ENCODE measurements around the gene BCS1L.

The BCS1L gene

DNA sequence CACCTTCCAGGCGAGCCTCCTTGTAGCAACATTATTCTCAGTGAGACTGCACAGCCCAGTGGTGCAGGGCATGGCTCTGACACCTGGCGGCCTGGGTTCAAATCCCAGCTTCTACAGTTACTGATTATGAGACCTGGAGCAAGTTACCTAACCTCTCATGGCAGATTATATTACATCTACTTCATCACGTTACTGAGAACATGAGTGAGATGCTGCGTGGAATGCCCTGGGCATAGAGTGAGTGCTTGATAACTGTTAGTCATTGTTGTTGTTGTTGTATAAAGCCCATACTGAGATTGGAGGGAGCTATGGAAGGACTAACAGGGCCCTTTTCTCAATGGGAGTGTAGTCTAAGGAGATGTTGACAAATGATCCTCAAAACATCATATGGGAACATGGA, 33.1 kb upstream of the BCS1L start:
- TF ChIP-seq CTCF (IDR thresholded peaks at IDR 0.05; ENCODE audit: low read depth, low read length, missing control alignments): no peak
- DNase-seq (ENCODE audit: extremely low read depth, low read depth): no peak

GRCh38 chr2:218627939-218628338, 31.5 kb upstream of the BCS1L start:
- no peak for TF ChIP-seq CTCF (IDR thresholded peaks at IDR 0.05; ENCODE audit: low read depth, low read length, missing control alignments)
- no peak overlapping the region for H3K4me3 ChIP-seq (replicated peaks; ENCODE audit: low read depth, low read length)
- DNase-seq (ENCODE audit: extremely low read depth, low read depth): no peak

More for the DNA sequence above, 33.1 kb upstream of the BCS1L start:
- no peak overlapping the region for H3K4me3 ChIP-seq (replicated peaks; ENCODE audit: low read depth, low read length)

- no peak for TF ChIP-seq CTCF (IDR thresholded peaks at IDR 0.05; ENCODE audit: low read depth, low read length, missing control alignments)
- no peak for DNase-seq (ENCODE audit: extremely low read depth, low read depth)
- H3K4me3 ChIP-seq (replicated peaks; ENCODE audit: low read depth, low read length): no peak overlapping the region
These were observed 27.6 kb upstream of the BCS1L start for GRCh38 chr2:218631837-218632236.

DNA sequence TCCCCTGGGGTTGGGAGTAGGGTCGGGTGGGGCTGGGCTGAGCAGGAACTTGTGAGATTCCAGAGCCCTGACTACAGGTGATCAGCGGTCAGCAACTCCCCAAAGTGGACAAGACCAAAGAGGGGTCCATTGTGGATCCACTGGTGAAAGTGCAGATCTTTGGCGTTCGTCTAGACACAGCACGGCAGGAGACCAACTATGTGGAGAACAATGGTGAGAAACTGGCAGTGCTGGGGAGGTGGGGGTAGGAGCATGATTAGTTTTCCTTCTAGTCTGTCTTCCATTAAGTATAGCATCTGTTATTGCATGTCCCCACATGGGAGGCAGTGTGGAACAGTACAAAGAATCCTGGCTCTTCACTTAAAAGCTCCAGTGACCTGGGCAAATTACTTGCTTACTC, 23.8 kb upstream of the BCS1L start:
- H3K4me3 ChIP-seq (replicated peaks; ENCODE audit: low read depth, low read length): no peak overlapping the region
- no peak for DNase-seq (ENCODE audit: extremely low read depth, low read depth)
- TF ChIP-seq CTCF (IDR thresholded peaks at IDR 0.05; ENCODE audit: low read depth, low read length, missing control alignments): no peak

- no peak for TF ChIP-seq CTCF (IDR thresholded peaks at IDR 0.05; ENCODE audit: low read depth, low read length, missing control alignments)
- DNase-seq (ENCODE audit: extremely low read depth, low read depth): no peak
- no peak overlapping the region for H3K4me3 ChIP-seq (replicated peaks; ENCODE audit: low read depth, low read length)
These were observed 21.1 kb upstream of the BCS1L start for GRCh38 chr2:218638372-218638771.

DNA sequence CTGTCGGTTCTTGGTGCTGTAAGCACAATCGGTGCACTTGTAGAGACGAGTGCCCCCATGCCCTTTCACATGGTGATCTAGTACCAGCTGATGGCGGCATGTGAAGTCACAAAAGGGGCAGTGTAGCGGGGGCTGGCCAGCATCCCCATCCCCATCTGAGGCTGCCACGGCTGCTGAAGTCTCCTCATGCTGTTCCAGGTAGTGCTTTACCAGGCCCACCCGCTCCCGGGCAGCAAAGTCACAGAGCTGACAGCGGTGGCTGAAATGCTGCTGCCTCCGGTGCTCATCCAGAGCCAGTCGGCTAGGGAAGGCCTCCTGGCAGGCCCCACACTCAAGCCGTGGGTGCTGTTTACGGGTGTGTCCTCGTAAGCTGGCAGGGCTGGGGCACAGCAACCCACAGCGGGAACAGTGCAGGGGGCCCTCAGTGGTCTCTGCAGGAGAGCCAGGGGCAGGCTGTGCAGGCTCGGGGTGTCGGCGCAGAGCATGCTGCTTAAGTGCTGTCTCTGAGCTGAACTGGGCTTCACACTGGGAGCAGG, 17.3 kb upstream of the BCS1L start:
- TF ChIP-seq CTCF (IDR thresholded peaks at IDR 0.05; ENCODE audit: low read depth, low read length, missing control alignments): no peak
- H3K4me3 ChIP-seq (replicated peaks; ENCODE audit: low read depth, low read length): no peak overlapping the region
- no peak for DNase-seq (ENCODE audit: extremely low read depth, low read depth)

DNA sequence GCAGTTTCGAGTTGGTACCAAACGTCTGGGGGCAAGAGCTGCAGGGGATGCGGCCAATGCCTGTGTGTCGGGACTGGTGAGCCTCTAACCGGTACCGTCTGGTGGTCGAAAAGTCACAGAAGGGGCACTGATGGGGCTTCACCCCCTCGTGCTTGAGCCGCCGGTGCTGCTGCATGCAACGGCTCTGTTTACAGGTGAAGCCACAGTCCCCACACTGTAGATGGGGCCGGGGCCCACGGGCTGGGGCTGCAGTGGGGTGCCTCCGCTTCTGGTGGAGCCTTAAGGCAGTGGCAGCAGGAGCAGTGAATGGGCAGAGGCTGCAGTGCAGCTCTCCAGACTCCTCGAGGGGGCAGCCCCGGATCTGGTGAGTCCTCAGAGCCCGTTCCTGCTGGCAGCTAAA, 16.7 kb upstream of the BCS1L start:
- H3K4me3 ChIP-seq (replicated peaks; ENCODE audit: low read depth, low read length): no peak overlapping the region
- DNase-seq (ENCODE audit: extremely low read depth, low read depth): no peak

More for the DNA sequence above, 16.7 kb upstream of the BCS1L start:
- no peak for TF ChIP-seq CTCF (IDR thresholded peaks at IDR 0.05; ENCODE audit: low read depth, low read length, missing control alignments)

Measured in HFF-Myc (cell line).